HG02798 (cell line): ENCODE results near the gene FBLN2.

Source experiments
- ATAC-seq: cut with Tn5 transposase; IDR thresholded peaks from one replicate; pipeline ENCODE4 v1.9.1; 2021; ENCODE audit warnings: mild to moderate bottlenecking; ENCODE audit not compliant: unreplicated experiment, poor library complexity

The FBLN2 gene

GRCh38 chr3:13595485-13595884 lies 46.6 kb downstream of the FBLN2 start:
- no peak for ATAC-seq

- no peak for ATAC-seq
Measured at GRCh38 chr3:13596426-13597205, 47.7 kb downstream of the FBLN2 start.

- ATAC-seq = no peak
Measured at GRCh38 chr3:13597661-13598060, 48.7 kb downstream of the FBLN2 start.

- no peak for ATAC-seq
Measured at GRCh38 chr3:13598201-13598600, 49.3 kb downstream of the FBLN2 start.

DNA sequence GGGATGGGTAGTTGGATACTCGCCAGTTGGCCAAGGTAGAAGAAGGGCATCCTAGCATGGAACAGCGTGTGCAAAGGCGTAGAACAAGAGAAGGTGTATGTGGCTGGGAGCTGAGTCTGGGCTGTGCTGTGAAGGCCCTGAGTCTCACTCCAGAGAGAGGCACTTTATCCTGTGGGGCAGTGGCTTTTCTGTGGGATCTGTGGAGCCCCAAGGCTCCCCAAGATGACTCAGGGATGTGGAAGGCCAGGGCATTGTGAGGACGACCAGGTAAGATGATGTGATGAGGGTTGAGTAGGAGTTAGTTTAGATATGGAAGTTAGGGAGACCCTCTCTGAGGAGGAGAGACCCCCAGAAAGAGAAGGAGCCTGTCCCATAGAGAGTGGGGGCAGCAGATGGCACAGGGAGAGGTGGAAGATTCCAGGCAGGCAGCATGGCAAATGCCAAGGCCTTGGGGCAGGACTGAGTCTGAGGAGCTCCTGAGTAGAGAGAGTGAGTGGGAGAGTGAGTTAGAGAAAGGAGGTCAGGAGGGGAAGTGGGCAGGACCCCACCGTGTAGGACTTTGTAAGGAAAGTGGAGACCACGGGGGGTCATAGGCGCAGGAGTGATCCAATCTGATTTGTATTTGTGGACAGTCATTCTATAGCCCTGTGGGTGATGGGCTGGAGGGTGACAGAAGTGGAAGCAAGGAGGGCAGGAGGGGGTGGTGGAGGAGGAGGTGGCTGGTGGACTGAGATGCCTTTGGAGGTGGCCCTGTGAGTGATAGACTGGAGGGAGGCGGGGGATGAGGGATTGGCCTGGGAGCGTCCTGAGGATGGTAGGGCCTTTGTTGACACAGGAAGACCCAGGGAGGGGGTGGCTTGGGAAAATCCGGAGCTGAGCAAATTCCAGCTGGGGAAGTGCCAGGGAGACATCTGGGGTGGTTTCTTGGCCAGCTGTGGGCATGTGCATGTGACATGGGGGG lies 50.3 kb downstream of the FBLN2 start:
- ATAC-seq = no peak

DNA sequence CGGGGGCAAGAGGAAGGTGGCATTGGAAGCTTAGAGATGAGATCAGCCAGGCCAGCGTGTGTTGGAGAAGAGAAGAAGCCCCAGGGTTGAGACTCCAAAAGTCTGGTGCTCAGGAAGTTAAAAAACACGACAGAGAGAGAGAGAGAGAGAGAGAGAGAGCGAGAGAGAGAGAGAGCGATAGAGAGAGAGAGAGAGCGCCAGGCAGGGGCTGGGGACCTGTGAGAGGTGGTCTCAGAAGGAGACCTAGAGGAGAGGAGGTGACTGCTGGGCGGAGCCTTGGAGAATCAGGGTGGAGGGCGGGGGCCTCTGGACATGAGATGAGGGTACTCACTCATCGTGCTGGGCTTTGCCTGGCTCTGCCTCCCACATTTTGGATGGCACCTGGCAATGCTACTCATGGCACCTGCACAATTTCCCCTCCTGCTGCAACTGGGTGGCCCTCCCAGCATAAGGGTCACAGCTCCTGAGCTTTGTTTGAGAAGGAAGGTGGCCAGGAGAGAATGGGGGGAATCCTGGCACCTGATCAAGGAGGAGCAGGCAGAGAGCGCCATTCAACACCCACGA lies 51.0 kb downstream of the FBLN2 start:
- ATAC-seq = no peak

GRCh38 chr3:13600950-13601691 lies 52.2 kb downstream of the FBLN2 start:
- no peak for ATAC-seq

GRCh38 chr3:13601692-13602080 lies 52.8 kb downstream of the FBLN2 start:
- no peak for ATAC-seq

GRCh38 chr3:13605555-13605954 lies 56.6 kb downstream of the FBLN2 start:
- ATAC-seq = no peak

GRCh38 chr3:13607821-13608597 lies 59.1 kb downstream of the FBLN2 start:
- no peak for ATAC-seq

GRCh38 chr3:13608969-13609725 lies 60.2 kb downstream of the FBLN2 start:
- no peak for ATAC-seq

DNA sequence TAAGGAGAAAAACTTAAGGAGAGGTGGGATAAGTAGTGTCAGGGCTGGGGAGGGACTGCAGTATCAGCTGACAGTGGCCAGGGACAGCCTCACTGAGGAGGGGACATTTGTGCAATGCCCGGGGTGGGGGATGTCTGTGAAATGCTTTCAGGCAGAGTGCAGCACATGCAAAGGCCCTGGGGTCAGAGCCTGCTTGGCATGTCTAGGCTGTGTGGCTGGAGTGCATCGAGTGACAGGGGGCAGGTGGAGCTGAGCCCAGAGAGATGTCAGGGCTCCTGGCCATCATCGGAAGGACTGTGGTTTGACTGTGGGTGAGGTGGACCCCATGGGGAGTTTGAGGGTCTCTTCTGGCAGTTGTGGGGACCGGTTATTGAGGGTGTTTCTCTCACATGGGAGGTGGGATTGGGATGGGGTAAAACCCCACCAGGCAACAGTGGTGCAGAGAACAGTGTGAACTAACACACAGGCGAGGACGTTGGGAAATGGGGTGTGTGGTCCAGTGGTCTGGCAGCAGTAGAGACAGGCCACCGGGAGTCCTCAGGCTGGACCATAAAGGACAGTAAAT lies 61.2 kb downstream of the FBLN2 start:
- ATAC-seq = no peak

- no peak for ATAC-seq
Measured at GRCh38 chr3:13611221-13611620, 62.3 kb downstream of the FBLN2 start.

GRCh38 chr3:13612829-13613228 lies 63.9 kb downstream of the FBLN2 start:
- ATAC-seq = no peak

DNA sequence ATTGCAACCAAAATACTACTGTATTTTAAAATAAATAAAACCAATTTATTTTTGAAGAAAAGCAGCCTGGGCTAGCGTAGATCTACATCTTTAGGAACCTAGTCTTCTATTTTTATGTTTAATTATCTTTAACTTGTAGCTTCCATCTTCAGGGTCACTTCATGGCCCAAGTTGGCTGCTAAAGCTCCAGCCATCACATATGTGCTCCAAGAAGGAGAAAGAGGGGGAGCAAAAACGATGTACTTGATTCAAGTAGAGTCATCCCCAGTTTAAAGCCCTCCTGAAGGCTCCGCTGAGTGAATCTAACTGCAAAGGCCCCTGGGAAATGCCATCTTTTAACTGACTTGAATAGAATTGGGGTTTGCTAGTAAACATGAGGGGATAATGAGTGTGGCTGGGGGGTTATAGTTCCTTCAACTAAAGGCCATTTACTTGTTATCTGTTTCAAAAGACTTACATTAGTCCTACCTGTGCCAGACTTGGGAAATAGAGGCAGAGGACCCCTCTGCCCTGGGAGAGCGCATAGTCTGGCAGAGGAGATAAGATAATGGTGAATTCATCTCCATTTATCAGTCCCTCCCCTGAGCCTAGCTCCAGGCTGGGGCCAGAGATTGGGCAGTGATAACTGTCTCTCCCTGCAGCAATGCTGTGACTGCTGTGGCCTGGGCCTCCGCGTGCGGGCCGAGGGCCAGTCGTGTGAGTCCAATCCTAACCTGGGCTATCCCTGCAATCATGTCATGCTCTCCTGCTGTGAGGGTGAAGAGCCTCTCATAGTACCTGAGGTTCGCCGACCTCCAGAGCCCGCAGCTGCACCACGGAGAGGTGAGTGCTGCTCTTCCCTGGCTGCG lies 64.6 kb downstream of the FBLN2 start:
- ATAC-seq = no peak

DNA sequence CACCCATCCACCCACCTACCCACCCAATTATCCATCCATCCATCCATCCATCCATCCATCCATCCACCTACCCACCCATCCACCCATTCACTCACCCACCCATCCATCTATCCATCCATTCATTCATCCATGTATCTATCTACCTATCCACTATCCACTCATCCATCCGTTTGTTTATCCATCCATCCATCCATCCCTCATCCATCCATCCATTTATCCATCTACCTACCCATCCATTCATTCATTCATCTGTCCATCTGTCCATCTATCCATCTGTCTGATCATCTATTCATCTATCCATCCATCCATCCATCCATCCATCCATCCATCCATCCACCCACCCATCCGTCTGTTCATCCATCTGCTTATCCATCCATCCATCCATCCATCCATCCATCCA lies 65.7 kb downstream of the FBLN2 start:
- no peak for ATAC-seq

GRCh38 chr3:13615019-13615528 lies 66.1 kb downstream of the FBLN2 start:
- no peak for ATAC-seq

DNA sequence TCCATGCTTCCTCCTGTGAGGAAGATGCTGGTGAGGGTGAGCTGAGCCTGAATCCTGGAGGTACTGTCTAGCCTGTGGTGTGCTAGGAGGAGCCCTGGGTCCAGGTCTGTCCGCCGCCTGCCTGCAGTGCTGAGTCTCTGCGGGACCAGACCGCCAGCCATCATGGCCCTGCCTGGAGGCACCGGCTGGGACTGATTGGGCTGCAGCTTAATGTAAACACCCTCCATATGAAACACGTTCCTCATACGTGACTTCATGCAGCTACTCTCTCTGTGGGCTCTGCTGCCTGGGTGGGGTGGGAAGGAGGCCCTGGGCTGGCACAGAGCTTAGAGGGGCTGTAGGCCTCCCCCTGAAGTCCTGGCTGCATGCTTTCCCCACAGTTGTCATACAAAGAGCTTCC lies 67.4 kb downstream of the FBLN2 start:
- no peak for ATAC-seq
